Trophoblast cell (in vitro differentiated cells and primary cell): ENCODE results near the gene OR52N2.

Experiments used
- DNase-seq, 2 donors: peaks; one replicate each; pipeline ENCODE4 v3.0.0-alpha.2; 2016
- H2AFZ ChIP-seq: 2 replicates; pipeline ENCODE4 v1.6.1; 2013; ENCODE audit warnings: low read length, moderate library complexity, mild to moderate bottlenecking; ENCODE audit not compliant: insufficient read depth, poor library complexity
- H2AK5ac ChIP-seq: 2 replicates; pipeline ENCODE4 v1.6.1; 2013; ENCODE audit warnings: mild to moderate bottlenecking, low read length
- H2BK120ac ChIP-seq: 2 replicates; pipeline ENCODE4 v1.6.1; 2013; ENCODE audit warnings: low read length, mild to moderate bottlenecking, moderate library complexity; ENCODE audit not compliant: insufficient read depth, poor library complexity
- H2BK12ac ChIP-seq: 2 replicates; pipeline ENCODE4 v1.6.1; 2013; ENCODE audit warnings: mild to moderate bottlenecking, low read length, moderate library complexity
- H2BK5ac ChIP-seq: 2 replicates; pipeline ENCODE4 v1.6.1; 2013; ENCODE audit warnings: low read length, low read depth, moderate library complexity, mild to moderate bottlenecking; ENCODE audit not compliant: poor library complexity
- H3K14ac ChIP-seq: 2 replicates; pipeline ENCODE4 v1.6.1; 2013; ENCODE audit warnings: mild to moderate bottlenecking, low read length
- H3K18ac ChIP-seq: 2 replicates; pipeline ENCODE4 v1.6.1; 2013; ENCODE audit warnings: mild to moderate bottlenecking, low read length
- H3K23ac ChIP-seq: 2 replicates; pipeline ENCODE4 v1.6.1; 2013; ENCODE audit warnings: low read length
- H3K27ac ChIP-seq: 2 replicates; pipeline ENCODE4 v1.5.1; 2013; ENCODE audit warnings: low read depth, mild to moderate bottlenecking, inconsistent platforms, low read length, moderate library complexity
- H3K27me3 ChIP-seq: 2 replicates; pipeline ENCODE4 v1.6.1; 2013; ENCODE audit warnings: inconsistent platforms, mild to moderate bottlenecking, low read length, moderate library complexity; ENCODE audit not compliant: insufficient read depth
- H3K36me3 ChIP-seq, 2 experiments: 1 replicate in 1 of 2; 2 replicates in 1 of 2; pipeline ENCODE4 v1.6.1; 2013; ENCODE audit warnings: low read length in 2 of 2, mild to moderate bottlenecking in 2 of 2, moderate library complexity in 1 of 2; ENCODE audit not compliant: insufficient read depth in 2 of 2, control insufficient read depth in 1 of 2
- H3K4ac ChIP-seq: 2 replicates; pipeline ENCODE4 v1.6.1; 2013; ENCODE audit warnings: low read depth, mild to moderate bottlenecking, low read length, moderate library complexity
- H3K4me1 ChIP-seq, 2 experiments: 1 replicate in 1 of 2; 2 replicates in 1 of 2; pipeline ENCODE4 v1.6.1; 2013; ENCODE audit warnings: low read length in 2 of 2, mild to moderate bottlenecking in 2 of 2, moderate library complexity in 1 of 2; ENCODE audit not compliant: insufficient read depth in 2 of 2, control insufficient read depth in 1 of 2
- H3K4me2 ChIP-seq: 2 replicates; pipeline ENCODE4 v1.6.1; 2013; ENCODE audit warnings: inconsistent platforms, mild to moderate bottlenecking, low read length, moderate library complexity
- H3K4me3 ChIP-seq: 2 replicates; pipeline ENCODE4 v1.5.1; 2013; ENCODE audit warnings: mild to moderate bottlenecking, low read depth, low read length, inconsistent platforms
- H3K79me1 ChIP-seq: one replicate; pipeline ENCODE4 v1.6.1; 2013; ENCODE audit warnings: low read length
- H3K79me2 ChIP-seq: 2 replicates; pipeline ENCODE4 v1.6.1; 2013; ENCODE audit warnings: low read length, mild to moderate bottlenecking; ENCODE audit not compliant: control insufficient read depth, insufficient read depth, poor library complexity
- H3K9ac ChIP-seq: 2 replicates; pipeline ENCODE4 v1.6.1; 2013; ENCODE audit warnings: mild to moderate bottlenecking, low read length
- H3K9me3 ChIP-seq: 2 replicates; pipeline ENCODE4 v1.6.1; 2013; ENCODE audit warnings: low read depth, mild to moderate bottlenecking, control low read depth, inconsistent platforms, low read length; ENCODE audit not compliant: insufficient read depth
- H4K12ac ChIP-seq: 2 replicates; pipeline ENCODE4 v1.6.1; 2013; ENCODE audit warnings: low read depth, mild to moderate bottlenecking, low read length, moderate library complexity
- H4K8ac ChIP-seq: 2 replicates; pipeline ENCODE4 v1.6.1; 2013; ENCODE audit warnings: low read depth, mild to moderate bottlenecking, low read length, moderate library complexity
- H4K91ac ChIP-seq: one replicate; pipeline ENCODE4 v1.6.1; 2013; ENCODE audit warnings: low read depth, mild to moderate bottlenecking, low read length, moderate library complexity
- WGBS: extraction: QIAGEN DNeasy Blood & Tissue Kit; methylation state at CpG from one replicate; pipeline ENCODE4 v1.1.7; 2013; ENCODE audit warnings: missing lambda C conversion rate; ENCODE audit not compliant: insufficient read length, insufficient coverage; ENCODE audit errors: extremely low coverage; 5-methylcytosine and 5-hydroxymethylcytosine counted together

The OR52N2 gene

DNA sequence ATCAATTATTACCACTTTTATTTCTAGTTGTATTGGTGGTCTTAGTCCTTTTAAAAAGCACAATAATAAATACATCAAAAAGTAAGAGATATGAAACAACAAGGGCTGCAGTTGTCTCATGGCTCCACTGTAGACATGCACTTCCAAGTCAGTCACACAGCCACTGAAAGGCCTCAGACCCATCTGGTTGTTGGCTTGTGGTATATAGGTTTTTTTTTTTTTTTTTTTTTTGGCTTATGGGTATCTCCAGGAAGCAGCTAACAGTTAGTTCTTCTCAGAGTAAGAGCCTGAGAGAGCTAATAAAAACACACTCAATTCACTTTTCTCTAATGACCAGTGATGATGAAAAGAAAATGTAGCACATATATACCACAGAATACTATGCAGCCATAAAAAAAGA lies 39.0 kb downstream of the OR52N2 start:
- Histone ChIP-seq H3K14ac (no peak overlapping the region), H2BK12ac (no peak overlapping the region), H3K79me2 (no peaks in the 10 kb centered on the region), H4K12ac (no peak overlapping the region), H3K23ac (no peak overlapping the region), H2AK5ac (no peak overlapping the region), H3K4me2 (no peak overlapping the region), H4K8ac (no peak overlapping the region), H2AFZ (no peak overlapping the region), H3K27ac (no peak overlapping the region), H3K18ac (no peak overlapping the region), H4K91ac (no peak overlapping the region), H3K9ac (no peak overlapping the region), H3K36me3 (no peaks in the 10 kb centered on the region), H2BK5ac (no peak overlapping the region), H2BK120ac (no peak overlapping the region), H3K4me1 (no peaks in the 10 kb centered on the region), H3K4ac (no peak overlapping the region), H3K79me1 (no peaks in the 10 kb centered on the region), H3K27me3 (no peaks in the 10 kb centered on the region), H3K4me3 (no peak overlapping the region), H3K9me3 (no peaks in the 10 kb centered on the region)
- no peak for DNase-seq

DNA sequence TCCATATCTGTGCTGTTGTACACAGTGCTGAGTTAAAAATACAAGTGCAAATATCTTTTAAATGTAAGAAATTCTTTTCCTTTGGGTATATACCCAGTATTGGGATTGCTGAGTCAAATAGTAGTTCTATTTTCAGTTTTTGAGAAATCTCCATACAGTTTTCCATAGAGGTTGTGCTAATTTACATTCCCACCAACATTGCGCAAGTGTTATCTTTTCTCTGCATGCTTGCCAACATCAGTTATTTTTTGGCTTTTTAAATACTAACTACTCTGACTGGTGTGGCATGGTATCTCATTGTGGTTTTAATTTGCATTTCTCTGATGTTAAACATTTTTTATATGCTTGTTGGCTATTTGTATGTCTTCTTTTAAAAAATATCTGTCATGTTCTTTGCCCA lies 42.3 kb downstream of the OR52N2 start:
- H3K23ac ChIP-seq, result no peak overlapping the region

DNA sequence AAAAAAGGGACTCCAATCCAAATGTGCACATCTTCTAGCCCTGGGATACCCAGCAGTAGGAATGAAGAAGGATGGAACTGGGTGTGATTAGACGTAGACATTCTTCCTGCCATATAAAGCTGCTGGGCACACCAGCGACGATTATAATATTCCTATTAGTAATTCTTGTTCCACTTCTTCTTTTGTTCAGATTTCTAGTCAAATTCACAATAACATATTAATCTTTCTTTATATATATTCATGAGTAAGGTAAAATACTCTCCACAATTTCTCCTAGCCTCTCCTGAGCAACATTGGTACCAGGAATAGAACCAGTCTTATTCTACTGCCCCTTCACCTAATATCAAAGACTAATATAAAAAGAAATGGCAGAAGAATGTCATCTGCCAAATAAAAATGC lies 48.9 kb downstream of the OR52N2 start, which contains the start of gene OR52E8:
OR52E8 (minus strand) TSS at position 101 of the 400 bp plus-strand sequence; CDS start at position 101, 0 bp downstream.
- no peak for DNase-seq
- Histone ChIP-seq H2BK120ac (no peak within 1 kb of the TSS), H3K23ac (no peak within 1 kb of the TSS), H4K12ac (no peak within 1 kb of the TSS), H3K14ac (no peak within 1 kb of the TSS), H3K18ac (no peak within 1 kb of the TSS), H3K4me2 (no peak within 1 kb of the TSS), H3K27ac (no peak within 1 kb of the TSS), H3K9ac (no peak within 1 kb of the TSS), H4K91ac (no peak within 1 kb of the TSS), H3K4me3 (no peak within 1 kb of the TSS), H2AK5ac (no peak within 1 kb of the TSS), H3K4me1 (no peaks in the 10 kb centered on the region), H3K79me1 (no peaks in the 10 kb centered on the region), H2BK5ac (no peak within 1 kb of the TSS), H2BK12ac (no peak within 1 kb of the TSS), H3K79me2 (no peaks in the 10 kb centered on the region), H3K9me3 (no peaks in the 10 kb centered on the region), H3K36me3 (no peaks in the 10 kb centered on the region), H4K8ac (no peak within 1 kb of the TSS), H2AFZ (no peak within 1 kb of the TSS), H3K4ac (no peak within 1 kb of the TSS), H3K27me3 (no peaks in the 10 kb centered on the region)
- no CpG with 5 or more reads among the region's 3 CpGs for WGBS

More for the DNA sequence above, 42.3 kb downstream of the OR52N2 start:
- no peaks in the 10 kb centered on the region for H3K4me1 ChIP-seq
- H2AFZ ChIP-seq, result no peak overlapping the region
- no peaks in the 10 kb centered on the region for H3K27me3 ChIP-seq
- H2BK5ac ChIP-seq, result no peak overlapping the region
- no peaks in the 10 kb centered on the region for H3K79me2 ChIP-seq
- H3K4me3 ChIP-seq, result no peak overlapping the region
- no peak overlapping the region for H4K91ac ChIP-seq
- no peak overlapping the region for H3K4me2 ChIP-seq
- no peaks in the 10 kb centered on the region for H3K79me1 ChIP-seq
- H3K14ac ChIP-seq, result no peak overlapping the region
- no peak overlapping the region for H4K8ac ChIP-seq
- WGBS, result no CpG with 5 or more reads among the region's 1 CpG
- H3K18ac ChIP-seq, result no peak overlapping the region
- no peak overlapping the region for H2AK5ac ChIP-seq
- H4K12ac ChIP-seq, result no peak overlapping the region
- H3K9ac ChIP-seq, result no peak overlapping the region
- no peak overlapping the region for H2BK120ac ChIP-seq
- no peak overlapping the region for H3K4ac ChIP-seq
- no peaks in the 10 kb centered on the region for H3K9me3 ChIP-seq
- no peak overlapping the region for H3K27ac ChIP-seq
- no peak for DNase-seq
- no peaks in the 10 kb centered on the region for H3K36me3 ChIP-seq
- no peak overlapping the region for H2BK12ac ChIP-seq

DNA sequence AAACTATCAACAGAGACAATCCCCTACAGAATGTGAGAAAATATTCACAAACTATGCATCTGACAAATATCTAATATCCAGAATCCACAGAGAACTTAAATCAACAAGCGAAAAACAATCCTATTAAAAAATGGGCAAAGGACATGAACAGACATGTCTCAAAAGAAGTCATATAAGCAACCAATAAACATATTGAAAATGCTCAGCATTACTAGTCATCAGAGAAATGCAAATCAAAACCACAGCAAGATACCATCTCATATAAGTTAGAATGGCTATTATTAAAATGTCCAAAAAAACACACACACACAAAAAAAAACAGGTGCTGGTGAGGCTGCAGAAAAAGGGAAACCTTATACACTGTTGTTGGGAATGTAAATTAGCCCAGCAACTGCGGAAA lies 57.1 kb downstream of the OR52N2 start:
- Histone ChIP-seq H3K79me2 (no peaks in the 10 kb centered on the region), H3K9ac (no peak overlapping the region), H3K27ac (no peak overlapping the region), H3K36me3 (no peaks in the 10 kb centered on the region), H3K4me3 (no peak overlapping the region), H2BK5ac (no peak overlapping the region), H4K91ac (no peak overlapping the region), H3K9me3 (no peaks in the 10 kb centered on the region), H3K4me1 (no peaks in the 10 kb centered on the region), H2BK12ac (no peak overlapping the region), H3K4me2 (no peak overlapping the region), H3K79me1 (no peaks in the 10 kb centered on the region), H3K27me3 (no peaks in the 10 kb centered on the region), H4K12ac (no peak overlapping the region), H3K18ac (no peak overlapping the region), H2AK5ac (no peak overlapping the region), H2BK120ac (no peak overlapping the region), H4K8ac (no peak overlapping the region), H3K4ac (no peak overlapping the region), H2AFZ (no peak overlapping the region), H3K23ac (no peak overlapping the region), H3K14ac (no peak overlapping the region)
- no CpG with 5 or more reads among the region's 2 CpGs for WGBS
- DNase-seq, result no peak
